ENCODE data around the gene HIP1R. TPM values are rescaled to one million over a fixed set of nuclear protein-coding genes. Genes with fewer than 3 reads are reported as not detected.
A peak's percentile ranks its signal among the peaks of the same experiment; 100 is the strongest.
"Not testable (repeated sequence)": the region's sequence is repeated elsewhere in the genome, so short reads cannot be mapped to it uniquely, and the experiment has no call there.

HIP1R gene
- total RNA-seq, 4 donors from 2014 or later, result 162 to 289 (median 200) TPM

- DNase-seq (ENCODE audit: low spot score in 2 of 2), result peak in 1 of 2 donors; percentile 63
- WGBS, result 70% methylated on average over 12 of the region's 12 CpGs
- TF ChIP-seq POLR2A (IDR thresholded peaks at IDR 0.05) (no peak), POLR2AphosphoS5 (IDR thresholded peaks at IDR 0.05) (no peak)
Measured at GRCh38 chr12:122872815-122873361, 37.6 kb downstream of the HIP1R start.

GRCh38 chr12:122873540-122873939, 38.3 kb downstream of the HIP1R start:
- Histone ChIP-seq H3K9me3 (no peaks in the 10 kb centered on the region), H3K27ac (peak overlapping the region; percentile 91), H3K4me1 (peaks cover 71% of the 10 kb centered on the region), H3K27me3 (no peaks in the 10 kb centered on the region), H3K36me3 (peaks cover 18% of the 10 kb centered on the region), H3K4me3 (no peak overlapping the region)
- TF ChIP-seq CTCF (IDR thresholded peaks at IDR 0.05) (no peak), EP300 (IDR thresholded peaks at IDR 0.05) (no peak), POLR2AphosphoS5 (IDR thresholded peaks at IDR 0.05) (no peak), POLR2A (IDR thresholded peaks at IDR 0.05) (no peak)
- WGBS, result 78% methylated on average over 4 of the region's 4 CpGs
- peak in 1 of 2 donors; percentile 59 for DNase-seq (ENCODE audit: low spot score in 2 of 2)

More at GRCh38 chr12:122872815-122873361, 37.6 kb downstream of the HIP1R start:
- Histone ChIP-seq H3K36me3 (peaks cover 24% of the 10 kb centered on the region), H3K4me1 (peaks cover 78% of the 10 kb centered on the region), H3K27me3 (no peaks in the 10 kb centered on the region), H3K4me3 (no peak overlapping the region), H3K9me3 (no peaks in the 10 kb centered on the region), H3K27ac (peak overlapping the region; percentile 91)

- TF ChIP-seq EP300 (IDR thresholded peaks at IDR 0.05), result no peak
- TF ChIP-seq CTCF (IDR thresholded peaks at IDR 0.05), result no peak
- TF ChIP-seq POLR2A (IDR thresholded peaks at IDR 0.05), result no peak
- TF ChIP-seq POLR2AphosphoS5 (IDR thresholded peaks at IDR 0.05), result no peak
- Histone ChIP-seq H3K27me3 (no peaks in the 10 kb centered on the region), H3K4me3 (no peak overlapping the region), H3K27ac (peak overlapping the region; percentile 91), H3K4me1 (peaks cover 69% of the 10 kb centered on the region), H3K9me3 (no peaks in the 10 kb centered on the region), H3K36me3 (peaks cover 13% of the 10 kb centered on the region)
- DNase-seq (ENCODE audit: low spot score in 2 of 2), result no peak
- 92% methylated on average over 12 of the region's 12 CpGs for WGBS
Measured at GRCh38 chr12:122874081-122874480, 38.8 kb downstream of the HIP1R start.

GRCh38 chr12:122875590-122876220, 40.4 kb downstream of the HIP1R start:
- DNase-seq (ENCODE audit: low spot score in 2 of 2), result peak in 1 of 2 donors; percentile 53
- Histone ChIP-seq H3K27ac (no peak overlapping the region), H3K36me3 (no peaks in the 10 kb centered on the region), H3K9me3 (no peaks in the 10 kb centered on the region), H3K27me3 (no peaks in the 10 kb centered on the region), H3K4me3 (no peak overlapping the region), H3K4me1 (peaks cover 68% of the 10 kb centered on the region)
- TF ChIP-seq EP300 (IDR thresholded peaks at IDR 0.05), result no peak
- TF ChIP-seq CTCF (IDR thresholded peaks at IDR 0.05), result no peak
- TF ChIP-seq POLR2AphosphoS5 (IDR thresholded peaks at IDR 0.05), result no peak
- TF ChIP-seq POLR2A (IDR thresholded peaks at IDR 0.05), result no peak
- WGBS, result 64% methylated on average over 7 of the region's 7 CpGs

GRCh38 chr12:122876281-122876680, 41.0 kb downstream of the HIP1R start:
- 90% methylated on average over 5 of the region's 5 CpGs for WGBS
- not testable (repeated sequence) for H3K27ac ChIP-seq; DNase-seq (ENCODE audit: low spot score in 2 of 2)

GRCh38 chr12:122876731-122877130, 41.5 kb downstream of the HIP1R start:
- Histone ChIP-seq H3K27me3 (no peaks in the 10 kb centered on the region), H3K27ac (no peak overlapping the region), H3K4me1 (peaks cover 66% of the 10 kb centered on the region), H3K36me3 (no peaks in the 10 kb centered on the region), H3K4me3 (no peak overlapping the region), H3K9me3 (no peaks in the 10 kb centered on the region)
- TF ChIP-seq POLR2AphosphoS5 (IDR thresholded peaks at IDR 0.05) (no peak), CTCF (IDR thresholded peaks at IDR 0.05) (no peak), EP300 (IDR thresholded peaks at IDR 0.05) (no peak), POLR2A (IDR thresholded peaks at IDR 0.05) (no peak)
- WGBS, result 61% methylated on average over 3 of the region's 3 CpGs
- no peak for DNase-seq (ENCODE audit: low spot score in 2 of 2)

More at GRCh38 chr12:122876281-122876680, 41.0 kb downstream of the HIP1R start:
- H3K4me3 ChIP-seq, H3K9me3 ChIP-seq, H3K36me3 ChIP-seq, H3K27me3 ChIP-seq: not testable (repeated sequence)
- peaks cover 68% of the 10 kb centered on the region for H3K4me1 ChIP-seq

Measured in suprapubic skin (tissue), 4 donors.